GM19351 (cell line): ENCODE measurements around the gene SS18L1.

Experiments used
- ATAC-seq: cut with Tn5 transposase; IDR thresholded peaks from one replicate; pipeline ENCODE4 v1.9.1; 2021; ENCODE audit warnings: mild to moderate bottlenecking, moderate library complexity; ENCODE audit not compliant: unreplicated experiment

SS18L1 gene

GRCh38 chr20:62191781-62192559 is 48.4 kb downstream of the SS18L1 start:
- no peak for ATAC-seq

- no peak for ATAC-seq
These were observed 49.1 kb downstream of the SS18L1 start for GRCh38 chr20:62192635-62193034.

GRCh38 chr20:62193079-62194025 is 49.8 kb downstream of the SS18L1 start:
- no peak for ATAC-seq

GRCh38 chr20:62195075-62195405 is 51.5 kb downstream of the SS18L1 start:
- ATAC-seq = no peak

- no peak for ATAC-seq
These were observed 52.2 kb downstream of the SS18L1 start for GRCh38 chr20:62195736-62196135.

- no peak for ATAC-seq
These were observed 52.7 kb downstream of the SS18L1 start for GRCh38 chr20:62196286-62196685.

GRCh38 chr20:62197311-62197710 is 53.7 kb downstream of the SS18L1 start:
- ATAC-seq = no peak

- no peak for ATAC-seq
These were observed 54.2 kb downstream of the SS18L1 start for GRCh38 chr20:62197801-62198200.

- no peak for ATAC-seq
These were observed 54.9 kb downstream of the SS18L1 start for GRCh38 chr20:62198496-62198895.

- ATAC-seq = no peak
These were observed 55.4 kb downstream of the SS18L1 start for GRCh38 chr20:62198931-62199330.

GRCh38 chr20:62200491-62201172 is 57.1 kb downstream of the SS18L1 start:
- no peak for ATAC-seq

GRCh38 chr20:62201173-62202082 is 57.9 kb downstream of the SS18L1 start:
- ATAC-seq = peak; percentile 90

- peak; percentile 22 for ATAC-seq
These were observed 58.5 kb downstream of the SS18L1 start for GRCh38 chr20:62202083-62202395.

GRCh38 chr20:62202676-62203377 is 59.3 kb downstream of the SS18L1 start:
- no peak for ATAC-seq

- ATAC-seq = no peak
These were observed 59.9 kb downstream of the SS18L1 start for GRCh38 chr20:62203378-62204030.

GRCh38 chr20:62205618-62206387 is 62.2 kb downstream of the SS18L1 start:
- no peak for ATAC-seq

- no peak for ATAC-seq
These were observed 62.8 kb downstream of the SS18L1 start for GRCh38 chr20:62206388-62206775.

- no peak for ATAC-seq
These were observed 64.7 kb downstream of the SS18L1 start for GRCh38 chr20:62208061-62208794.
